Esophagus mucosa (tissue), 1 donor: ENCODE data around the gene SYT17. TPM values are rescaled to one million over a fixed set of nuclear protein-coding genes. Genes with fewer than 3 reads are reported as not detected.

Source experiments
- ATAC-seq: fragments of 200-7000 bp; cut with Tn5 transposase; one replicate; pipeline ENCODE4 v1.9.1; 2020
- total RNA-seq: library from RNA; stranded (reverse); gene quantifications from one replicate; pipeline ENCODE4 v1.2.4, GENCODE V29; 2023
- donor health status: DM: yes; HTN: yes; CAD: no.

SYT17 gene
- 2.0 TPM for total RNA-seq

- ATAC-seq = peak; percentile 91
Measured at GRCh38 chr16:19167710-19168370, at the start of gene SYT17. Gene SYT17 (plus strand): TSS chr16:19168240. CDS start chr16:19168647, 407 bp downstream.

GRCh38 chr16:19118938-19119431 is 49.1 kb upstream of the SYT17 start:
- no peak for ATAC-seq

- no peak for ATAC-seq
Measured at GRCh38 chr16:19119564-19119963, 48.5 kb upstream of the SYT17 start.

GRCh38 chr16:19123535-19124178 is 44.4 kb upstream of the SYT17 start:
- ATAC-seq = peak; percentile 11

GRCh38 chr16:19126300-19126699 is 41.7 kb upstream of the SYT17 start:
- no peak for ATAC-seq

- ATAC-seq = no peak
Measured at GRCh38 chr16:19127205-19127604, 40.8 kb upstream of the SYT17 start.

GRCh38 chr16:19127674-19128131 is 40.3 kb upstream of the SYT17 start:
- ATAC-seq = no peak

GRCh38 chr16:19128454-19129200 is 39.4 kb upstream of the SYT17 start:
- no peak for ATAC-seq

- no peak for ATAC-seq
Measured at GRCh38 chr16:19130385-19130784, 37.7 kb upstream of the SYT17 start.

GRCh38 chr16:19130852-19131824 is 36.9 kb upstream of the SYT17 start:
- peak; percentile 46 for ATAC-seq

GRCh38 chr16:19131825-19132218 is 36.2 kb upstream of the SYT17 start:
- no peak for ATAC-seq

GRCh38 chr16:19132255-19132654 is 35.8 kb upstream of the SYT17 start:
- peak; percentile 17 for ATAC-seq

- peak; percentile 41 for ATAC-seq
Measured at GRCh38 chr16:19132898-19133297, 35.1 kb upstream of the SYT17 start.

- ATAC-seq = no peak
Measured at GRCh38 chr16:19133600-19133999, 34.4 kb upstream of the SYT17 start.

- ATAC-seq = peak; percentile 29
Measured at GRCh38 chr16:19135201-19135842, 32.7 kb upstream of the SYT17 start.

GRCh38 chr16:19135896-19136438 is 32.1 kb upstream of the SYT17 start:
- ATAC-seq = peak; percentile 67

GRCh38 chr16:19136549-19137196 is 31.4 kb upstream of the SYT17 start:
- ATAC-seq = peak; percentile 76

- no peak for ATAC-seq
Measured at GRCh38 chr16:19137201-19138128, 30.6 kb upstream of the SYT17 start.

- peak; percentile 72 for ATAC-seq
Measured at GRCh38 chr16:19138601-19139000, 29.4 kb upstream of the SYT17 start.
